ENCODE data around the gene RNF223.
"Not testable (repeated sequence)": the region's sequence is repeated elsewhere in the genome, so short reads cannot be mapped to it uniquely, and the experiment has no call there.

RNF223 gene

DNA sequence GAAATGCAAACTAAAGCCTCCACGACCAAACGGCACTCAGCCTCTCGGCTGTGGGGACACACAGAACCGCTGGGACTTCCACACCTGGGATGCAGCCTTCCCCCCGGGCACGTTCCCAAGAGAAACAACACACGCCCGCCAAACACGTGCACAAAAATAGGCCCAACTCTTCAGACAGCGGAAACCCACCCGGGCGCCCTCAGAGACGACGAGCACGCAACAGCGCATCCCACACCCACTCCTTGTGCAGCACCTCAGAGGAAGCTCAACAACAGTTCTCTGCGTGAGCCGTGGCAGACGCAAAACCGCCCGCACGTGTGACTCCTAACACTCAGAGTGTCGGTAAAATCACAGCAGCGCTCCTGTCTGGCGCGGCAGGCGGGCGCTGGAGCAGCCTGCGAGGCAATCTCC, 36.5 kb upstream of the RNF223 start:
- H3K9ac ChIP-seq, result no peak overlapping the region
- H3K4me3 ChIP-seq (IDR thresholded peaks at IDR 0.05; ENCODE audit: insufficient read depth, low read depth, low read length), result no peak overlapping the region
- H4K20me1 ChIP-seq (ENCODE audit: insufficient read depth), result no peaks in the 10 kb centered on the region
- peaks cover 9% of the 10 kb centered on the region; the same call in 1 of the 2 replicates for H3K79me2 ChIP-seq (ENCODE audit: insufficient read depth, low read depth)
- peaks cover 4% of the 10 kb centered on the region for H3K4me1 ChIP-seq (ENCODE audit: low read depth, poor library complexity, severe bottlenecking)
- no peaks in the 10 kb centered on the region for H3K36me3 ChIP-seq (ENCODE audit: insufficient read depth)
- H3K27me3 ChIP-seq (ENCODE audit: insufficient read depth, low read depth), result 0 out of 2 replicates have a peak, but pooled peaks cover 3% of the 10 kb centered on the region
- H2AFZ ChIP-seq (ENCODE audit: low read depth), result no peak overlapping the region
- TF ChIP-seq, protein P1, sequence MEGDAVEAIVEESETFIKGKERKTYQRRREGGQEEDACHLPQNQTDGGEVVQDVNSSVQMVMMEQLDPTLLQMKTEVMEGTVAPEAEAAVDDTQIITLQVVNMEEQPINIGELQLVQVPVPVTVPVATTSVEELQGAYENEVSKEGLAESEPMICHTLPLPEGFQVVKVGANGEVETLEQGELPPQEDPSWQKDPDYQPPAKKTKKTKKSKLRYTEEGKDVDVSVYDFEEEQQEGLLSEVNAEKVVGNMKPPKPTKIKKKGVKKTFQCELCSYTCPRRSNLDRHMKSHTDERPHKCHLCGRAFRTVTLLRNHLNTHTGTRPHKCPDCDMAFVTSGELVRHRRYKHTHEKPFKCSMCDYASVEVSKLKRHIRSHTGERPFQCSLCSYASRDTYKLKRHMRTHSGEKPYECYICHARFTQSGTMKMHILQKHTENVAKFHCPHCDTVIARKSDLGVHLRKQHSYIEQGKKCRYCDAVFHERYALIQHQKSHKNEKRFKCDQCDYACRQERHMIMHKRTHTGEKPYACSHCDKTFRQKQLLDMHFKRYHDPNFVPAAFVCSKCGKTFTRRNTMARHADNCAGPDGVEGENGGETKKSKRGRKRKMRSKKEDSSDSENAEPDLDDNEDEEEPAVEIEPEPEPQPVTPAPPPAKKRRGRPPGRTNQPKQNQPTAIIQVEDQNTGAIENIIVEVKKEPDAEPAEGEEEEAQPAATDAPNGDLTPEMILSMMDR (conservative IDR thresholded peaks at IDR 0.05; ENCODE audit: low read depth, low read length), result no peak
- H3K4me2 ChIP-seq, result no peak overlapping the region
- no peak overlapping the region for H3K27ac ChIP-seq

DNA sequence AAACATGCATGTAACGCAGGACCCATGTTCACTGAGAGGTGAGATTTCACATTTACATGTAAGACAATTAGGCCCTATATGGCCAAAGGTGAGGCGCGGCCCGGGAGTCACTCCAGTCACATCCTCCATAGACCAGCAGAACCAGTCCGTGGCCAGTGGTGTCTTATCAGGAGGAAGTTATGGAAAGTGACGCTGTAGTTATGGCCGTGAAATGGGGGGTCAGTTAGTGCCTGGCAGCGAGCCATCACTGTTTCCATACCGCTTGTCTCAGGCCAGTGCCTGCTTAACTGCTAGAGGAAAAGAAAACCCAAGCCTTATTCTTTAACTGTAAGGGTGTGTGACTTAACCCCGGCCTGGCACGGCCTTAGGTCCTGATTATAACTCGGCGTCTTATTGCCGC, 35.6 kb upstream of the RNF223 start:
- Histone ChIP-seq H3K4me1 (ENCODE audit: low read depth, poor library complexity, severe bottlenecking) (no peaks in the 10 kb centered on the region), H3K27ac (no peak overlapping the region), H3K36me3 (ENCODE audit: insufficient read depth) (no peaks in the 10 kb centered on the region), H4K20me1 (ENCODE audit: insufficient read depth) (no peaks in the 10 kb centered on the region), H3K4me2 (no peak overlapping the region), H3K4me3 (IDR thresholded peaks at IDR 0.05; ENCODE audit: insufficient read depth, low read depth, low read length) (no peak overlapping the region), H3K79me2 (ENCODE audit: insufficient read depth, low read depth) (peaks cover 9% of the 10 kb centered on the region; the same call in 1 of the 2 replicates), H3K9ac (no peak overlapping the region), H3K27me3 (ENCODE audit: insufficient read depth, low read depth) (0 out of 2 replicates have a peak, but pooled peaks cover 3% of the 10 kb centered on the region), H2AFZ (ENCODE audit: low read depth) (no peak overlapping the region)
- TF ChIP-seq, protein P1 (conservative IDR thresholded peaks at IDR 0.05; ENCODE audit: low read depth, low read length), result no peak

DNA sequence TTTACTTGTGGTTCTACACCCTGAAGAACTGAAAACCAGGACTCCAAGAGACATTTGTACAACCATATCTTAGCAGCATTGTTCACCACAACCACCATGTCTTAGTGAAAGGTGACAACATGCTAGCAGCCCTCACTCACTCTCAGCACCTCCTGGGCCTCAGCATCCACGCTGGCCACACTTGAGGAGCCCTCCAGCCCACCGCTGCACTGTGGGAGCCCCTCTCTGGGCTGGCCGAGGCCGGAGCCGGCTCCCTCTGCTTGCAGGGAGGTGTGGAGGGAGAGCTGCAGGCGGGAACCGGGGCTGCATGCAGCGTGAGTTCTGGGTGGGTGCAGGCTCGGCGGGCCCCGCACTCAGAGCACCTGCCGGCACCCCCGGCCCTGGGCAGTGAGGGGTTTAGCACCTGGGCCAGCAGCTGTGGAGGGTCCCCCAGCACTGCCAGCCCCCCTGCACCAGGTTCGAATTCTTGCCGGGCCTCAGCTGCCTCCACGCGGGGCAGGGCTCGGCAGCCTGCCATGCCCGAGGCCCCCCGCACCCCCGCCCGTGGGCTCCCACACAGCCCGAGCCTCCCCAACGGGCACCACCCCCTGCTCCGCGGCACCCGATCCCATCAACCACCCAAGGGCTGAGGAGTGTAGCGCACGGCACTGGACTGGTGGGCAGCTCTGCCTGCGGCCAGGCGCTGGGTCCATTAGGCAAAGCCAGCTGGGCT, 32.6 kb upstream of the RNF223 start:
- TF ChIP-seq, protein P1 (conservative IDR thresholded peaks at IDR 0.05; ENCODE audit: low read depth, low read length), result no peak
- Histone ChIP-seq H3K36me3 (ENCODE audit: insufficient read depth) (no peaks in the 10 kb centered on the region), H3K4me2 (no peak overlapping the region), H3K79me2 (ENCODE audit: insufficient read depth, low read depth) (peaks cover 14% of the 10 kb centered on the region; the same call in 1 of the 2 replicates), H3K27me3 (ENCODE audit: insufficient read depth, low read depth) (0 out of 2 replicates have a peak, but pooled peaks cover 3% of the 10 kb centered on the region), H3K4me1 (ENCODE audit: low read depth, poor library complexity, severe bottlenecking) (no peaks in the 10 kb centered on the region), H3K4me3 (IDR thresholded peaks at IDR 0.05; ENCODE audit: insufficient read depth, low read depth, low read length) (no peak overlapping the region), H3K9ac (no peak overlapping the region), H2AFZ (ENCODE audit: low read depth) (no peak overlapping the region), H4K20me1 (ENCODE audit: insufficient read depth) (no peaks in the 10 kb centered on the region), H3K27ac (no peak overlapping the region)

DNA sequence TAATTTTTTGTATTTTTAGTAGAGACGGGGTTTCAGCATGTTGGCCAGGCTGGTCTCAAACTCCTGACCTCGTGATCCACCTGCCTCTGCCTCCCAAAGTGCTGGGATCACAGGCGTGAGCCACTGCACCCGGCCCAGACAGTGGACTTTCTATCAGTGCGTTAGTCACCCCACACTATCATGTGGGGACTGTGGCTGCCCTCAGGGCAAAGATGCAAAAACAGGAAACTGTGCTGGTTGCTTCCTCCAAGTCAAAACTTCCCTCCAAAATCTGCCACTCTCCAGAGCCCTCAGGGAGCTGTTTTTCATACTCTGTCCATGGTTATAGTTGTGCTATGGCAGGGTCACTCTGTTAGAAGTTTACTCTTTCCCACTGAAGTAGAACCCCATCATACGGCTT, 30.0 kb upstream of the RNF223 start:
- H3K4me2 ChIP-seq; H3K36me3 ChIP-seq (ENCODE audit: insufficient read depth); H3K4me1 ChIP-seq (ENCODE audit: low read depth, poor library complexity, severe bottlenecking); H3K27ac ChIP-seq; H3K27me3 ChIP-seq (ENCODE audit: insufficient read depth, low read depth); H3K4me3 ChIP-seq (IDR thresholded peaks at IDR 0.05; ENCODE audit: insufficient read depth, low read depth, low read length); H3K9ac ChIP-seq; H4K20me1 ChIP-seq (ENCODE audit: insufficient read depth); H2AFZ ChIP-seq (ENCODE audit: low read depth): not testable (repeated sequence)
- peaks cover 14% of the 10 kb centered on the region; the same call in 1 of the 2 replicates for H3K79me2 ChIP-seq (ENCODE audit: insufficient read depth, low read depth)

DNA sequence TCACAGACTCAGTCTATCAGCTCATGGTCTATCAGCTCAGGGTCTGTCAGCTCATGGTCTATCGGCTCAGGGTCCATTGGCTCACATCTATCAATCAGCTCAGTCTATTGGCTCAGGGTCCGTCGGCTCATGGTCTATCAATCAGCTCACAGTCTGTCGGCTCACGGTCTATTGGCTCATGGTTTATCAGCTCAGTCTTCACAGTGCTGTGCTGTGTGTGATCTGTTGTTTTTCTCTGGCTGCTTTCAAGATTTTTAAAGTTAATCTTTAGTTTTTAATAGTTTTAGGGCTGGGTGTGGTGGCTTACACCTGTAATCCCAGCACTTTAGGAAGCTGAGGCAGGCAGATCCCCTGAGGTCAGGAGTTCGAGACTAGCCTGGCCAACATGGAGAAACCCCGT, 27.4 kb upstream of the RNF223 start:
- H3K79me2 ChIP-seq (ENCODE audit: insufficient read depth, low read depth), result peaks cover 11% of the 10 kb centered on the region; the same call in 1 of the 2 replicates
- no peaks in the 10 kb centered on the region for H3K36me3 ChIP-seq (ENCODE audit: insufficient read depth)
- H3K27ac ChIP-seq, result no peak overlapping the region
- no peaks in the 10 kb centered on the region for H4K20me1 ChIP-seq (ENCODE audit: insufficient read depth)
- no peak overlapping the region for H3K9ac ChIP-seq
- TF ChIP-seq, protein P1 (conservative IDR thresholded peaks at IDR 0.05; ENCODE audit: low read depth, low read length), result no peak
- H3K27me3 ChIP-seq (ENCODE audit: insufficient read depth, low read depth), result no peaks in the 10 kb centered on the region
- no peak overlapping the region for H2AFZ ChIP-seq (ENCODE audit: low read depth)
- no peaks in the 10 kb centered on the region for H3K4me1 ChIP-seq (ENCODE audit: low read depth, poor library complexity, severe bottlenecking)
- no peak overlapping the region for H3K4me2 ChIP-seq
- H3K4me3 ChIP-seq (IDR thresholded peaks at IDR 0.05; ENCODE audit: insufficient read depth, low read depth, low read length), result no peak overlapping the region
